ENCODE results near the gene PLA2G6. TPM values are rescaled to one million over a fixed set of nuclear protein-coding genes. Genes with fewer than 3 reads are reported as not detected.

The PLA2G6 gene
- total and polyA plus RNA-seq, 2 of the 8 experiments (the other 6 are each of a cell fraction or from before 2014, with no cell fraction given): 13.2 to 21.0 TPM

DNA sequence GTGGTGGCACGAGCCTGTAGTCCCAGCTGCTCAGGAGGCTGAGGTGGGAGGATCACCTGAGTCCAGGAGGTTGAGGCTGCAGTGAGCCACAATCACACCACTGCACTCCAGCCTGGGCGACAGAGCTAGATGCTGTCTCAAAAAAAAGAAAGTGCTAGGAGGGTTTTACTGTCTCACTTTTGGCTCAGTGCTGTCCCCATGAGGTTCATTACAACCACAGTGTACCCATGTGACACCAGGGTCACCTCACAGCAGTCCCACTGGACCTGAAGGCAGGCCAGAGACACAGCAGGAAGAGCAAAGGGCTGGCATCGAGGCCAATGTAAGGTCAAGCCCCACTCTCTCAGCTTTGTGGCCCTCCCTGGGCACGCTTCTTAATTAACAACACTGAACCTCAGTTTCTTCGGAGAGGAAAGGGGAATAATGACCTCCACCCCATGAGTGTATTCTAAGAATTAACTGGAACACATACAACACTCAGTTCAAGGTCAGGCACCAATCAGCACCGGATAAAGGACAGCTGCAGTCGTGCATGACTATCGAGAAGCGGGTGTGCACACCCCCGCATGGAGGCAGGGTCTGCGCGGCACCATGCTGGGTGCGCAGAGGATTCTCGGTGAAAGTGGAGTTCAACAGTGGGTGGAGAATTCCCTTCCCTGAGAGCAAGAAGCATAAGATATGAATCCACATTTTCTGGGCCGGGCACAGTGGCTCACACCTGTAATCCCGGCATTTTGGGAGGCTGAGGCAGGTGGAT is 40.2 kb downstream of the PLA2G6 start:
- Histone ChIP-seq H4K5ac (ENCODE audit: insufficient read length, low read depth, low read length) (no peak overlapping the region), H3K36me3 (ENCODE audit: control insufficient read depth in 2 of 4, insufficient read depth in 4 of 4, low read length in 3 of 4) (no peaks in the 10 kb centered on the region), H3K79me2 (ENCODE audit: control insufficient read depth in 1 of 2, insufficient read depth in 2 of 2, low read length in 2 of 2) (no peaks in the 10 kb centered on the region), H4K8ac (ENCODE audit: extremely low read depth, insufficient read depth, low read length) (no peak overlapping the region), H3K18ac (ENCODE audit: extremely low read depth, low read length) (no peak overlapping the region), H3K4me2 (ENCODE audit: insufficient read depth in 1 of 2, low read depth in 2 of 2, low read length in 2 of 2) (no peak overlapping the region), H3K4me3 (ENCODE audit: extremely low read depth in 1 of 4, insufficient read depth in 2 of 4, low read depth in 3 of 4, low read length in 4 of 4) (no peak overlapping the region), H4K91ac (replicated peaks; ENCODE audit: insufficient read length, low read length) (no peak overlapping the region), H3K27me3 (replicated peaks in 1 of 4; ENCODE audit: control insufficient read depth in 3 of 4, extremely low read depth in 1 of 4, insufficient read depth in 3 of 4, low read length in 3 of 4) (no peaks in the 10 kb centered on the region), H3K56ac (replicated peaks; ENCODE audit: insufficient read length, low read depth, low read length) (no peak overlapping the region), H2BK20ac (ENCODE audit: low read length) (no peak overlapping the region), H3K23ac (ENCODE audit: insufficient read length) (no peak overlapping the region), H2BK15ac (ENCODE audit: low read length) (peak overlapping the region; percentile 36; the same call in 1 of the 2 replicates), H2BK5ac (ENCODE audit: low read depth, low read length) (no peak overlapping the region; the same call in 1 of the 2 replicates), H4K20me1 (replicated peaks in 1 of 2; ENCODE audit: control insufficient read depth in 1 of 2, insufficient read depth in 2 of 2, low read length in 2 of 2) (peaks cover 0 to 5% of the 10 kb centered on the region in 2 experiments), H3K14ac (ENCODE audit: insufficient read length) (no peak overlapping the region), H2BK12ac (ENCODE audit: low read depth, low read length) (no peak overlapping the region), H3K79me1 (ENCODE audit: low read depth, low read length) (no peaks in the 10 kb centered on the region; the same call in 1 of the 2 replicates), H3K23me2 (ENCODE audit: low read depth, low read length) (no peaks in the 10 kb centered on the region), H3K4ac (replicated peaks; ENCODE audit: insufficient read length, low read depth, low read length) (no peak overlapping the region), H3K9me3 (ENCODE audit: insufficient read depth in 2 of 2, low read depth in 1 of 2, low read length in 1 of 2) (no peaks in the 10 kb centered on the region), H2BK120ac (replicated peaks; ENCODE audit: low read depth, low read length) (no peak overlapping the region), H2AK5ac (ENCODE audit: low read depth, low read length) (no peak overlapping the region), H3K27ac (ENCODE audit: low read depth, low read length) (no peak overlapping the region), H2AFZ (ENCODE audit: low read length) (no peak overlapping the region), H3K4me1 (replicated peaks in 1 of 4; ENCODE audit: control insufficient read depth in 3 of 4, insufficient read depth in 4 of 4, low read length in 3 of 4) (peaks cover 0 to 3% (median 0%) of the 10 kb centered on the region in 4 experiments; a peak in 3 of 7 replicates), H3K9ac (replicated peaks in 1 of 4; ENCODE audit: extremely low read depth in 1 of 4, low read depth in 3 of 4, low read length in 3 of 4) (no peak overlapping the region)
- WGBS, 2 experiments (ENCODE audit: extremely low coverage in 1 of 2, insufficient coverage in 1 of 2, insufficient read length in 1 of 2, insufficient replicate concordance in 2 of 2, low coverage in 1 of 2, low lambda C conversion rate in 2 of 2, missing lambda C conversion rate in 1 of 2): 93% methylated on average over 16 of the region's 16 CpGs; no CpG with 5 or more reads in 1 of the 2 experiments
- no peak for DNase-seq (ENCODE audit: low read depth in 1 of 2, low spot score in 2 of 2)
- no peak for FAIRE-seq
- ChIA-PET POLR2A (ENCODE audit: partially characterized antibody) (no interaction called here), CTCF (ENCODE audit: partially characterized antibody) (interaction anchor here (0.9 to 11.9 kb wide), 9 partner anchors 9 to 294 kb away, joined by 3 to 93 read pairs (median 23); partner anchors contain the start of gene BAIAP2L2)
- TF ChIP-seq PHF8 (conservative IDR thresholded peaks at IDR 0.05; ENCODE audit: low read depth, low read length) (no peak), SP1 (IDR thresholded peaks at IDR 0.05; ENCODE audit: low read depth, low read length) (no peak), CEBPB (IDR thresholded peaks at IDR 0.05; ENCODE audit: low read depth, low read length) (no peak), SIRT6 (IDR thresholded peaks at IDR 0.05; ENCODE audit: low read length) (no peak)
- TF ChIP-seq, protein P1, sequence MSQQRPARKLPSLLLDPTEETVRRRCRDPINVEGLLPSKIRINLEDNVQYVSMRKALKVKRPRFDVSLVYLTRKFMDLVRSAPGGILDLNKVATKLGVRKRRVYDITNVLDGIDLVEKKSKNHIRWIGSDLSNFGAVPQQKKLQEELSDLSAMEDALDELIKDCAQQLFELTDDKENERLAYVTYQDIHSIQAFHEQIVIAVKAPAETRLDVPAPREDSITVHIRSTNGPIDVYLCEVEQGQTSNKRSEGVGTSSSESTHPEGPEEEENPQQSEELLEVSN (IDR thresholded peaks at IDR 0.05): no peak
